ENCODE data around the gene MTHFS.

Gene MTHFS

GRCh38 chr15:79874242-79874641, 22.6 kb downstream of the MTHFS start:
- Histone ChIP-seq H3K9ac (ENCODE audit: insufficient read length, low read depth) (no peak overlapping the region), H3K9me3 (ENCODE audit: insufficient read depth, low read length) (peaks cover 64% of the 10 kb centered on the region), H3K4me3 (ENCODE audit: insufficient read length, low read depth) (no peak overlapping the region), H3K4me1 (ENCODE audit: insufficient read depth, insufficient read length) (no peaks in the 10 kb centered on the region), H3K27me3 (ENCODE audit: insufficient read depth, insufficient read length) (no peaks in the 10 kb centered on the region), H3K36me3 (ENCODE audit: insufficient read depth, insufficient read length, low read length) (peaks cover 44% of the 10 kb centered on the region)
- DNase-seq (ENCODE audit: low read depth, low spot score): no peak
- TF ChIP-seq SUZ12 (IDR thresholded peaks at IDR 0.05; ENCODE audit: extremely low read depth, insufficient read depth, insufficient read length) (no peak), ZNF274 (IDR thresholded peaks at IDR 0.05; ENCODE audit: low read depth, low read length) (no peak), YY1 (IDR thresholded peaks at IDR 0.05; ENCODE audit: insufficient read depth, insufficient read length) (no peak)

GRCh38 chr15:79872358-79873017, 24.3 kb downstream of the MTHFS start:
- no peak overlapping the region for H3K9ac ChIP-seq (ENCODE audit: insufficient read length, low read depth)
- H3K4me3 ChIP-seq (ENCODE audit: insufficient read length, low read depth): no peak overlapping the region
- peaks cover 36% of the 10 kb centered on the region for H3K36me3 ChIP-seq (ENCODE audit: insufficient read depth, insufficient read length, low read length)
- TF ChIP-seq ZNF274 (IDR thresholded peaks at IDR 0.05; ENCODE audit: low read depth, low read length) (no peak), SUZ12 (IDR thresholded peaks at IDR 0.05; ENCODE audit: extremely low read depth, insufficient read depth, insufficient read length) (no peak), YY1 (IDR thresholded peaks at IDR 0.05; ENCODE audit: insufficient read depth, insufficient read length) (no peak)
- H3K27me3 ChIP-seq (ENCODE audit: insufficient read depth, insufficient read length): no peaks in the 10 kb centered on the region
- H3K4me1 ChIP-seq (ENCODE audit: insufficient read depth, insufficient read length): no peaks in the 10 kb centered on the region
- DNase-seq (ENCODE audit: low read depth, low spot score): no peak
- H3K9me3 ChIP-seq (ENCODE audit: insufficient read depth, low read length): peaks cover 46% of the 10 kb centered on the region

GRCh38 chr15:79868554-79868953, 28.3 kb downstream of the MTHFS start:
- TF ChIP-seq ZNF274 (IDR thresholded peaks at IDR 0.05; ENCODE audit: low read depth, low read length) (no peak), YY1 (IDR thresholded peaks at IDR 0.05; ENCODE audit: insufficient read depth, insufficient read length) (no peak), SUZ12 (IDR thresholded peaks at IDR 0.05; ENCODE audit: extremely low read depth, insufficient read depth, insufficient read length) (no peak)
- Histone ChIP-seq H3K27me3 (ENCODE audit: insufficient read depth, insufficient read length) (no peaks in the 10 kb centered on the region), H3K4me1 (ENCODE audit: insufficient read depth, insufficient read length) (no peaks in the 10 kb centered on the region), H3K9me3 (ENCODE audit: insufficient read depth, low read length) (peaks cover 15% of the 10 kb centered on the region), H3K9ac (ENCODE audit: insufficient read length, low read depth) (no peak overlapping the region), H3K4me3 (ENCODE audit: insufficient read length, low read depth) (no peak overlapping the region), H3K36me3 (ENCODE audit: insufficient read depth, insufficient read length, low read length) (peaks cover 49% of the 10 kb centered on the region)
- no peak for DNase-seq (ENCODE audit: low read depth, low spot score)

- H3K4me1 ChIP-seq (ENCODE audit: insufficient read depth, insufficient read length): no peaks in the 10 kb centered on the region
- peaks cover 32% of the 10 kb centered on the region for H3K36me3 ChIP-seq (ENCODE audit: insufficient read depth, insufficient read length, low read length)
- no peaks in the 10 kb centered on the region for H3K9me3 ChIP-seq (ENCODE audit: insufficient read depth, low read length)
- no peak for TF ChIP-seq SUZ12 (IDR thresholded peaks at IDR 0.05; ENCODE audit: extremely low read depth, insufficient read depth, insufficient read length)
- TF ChIP-seq YY1 (IDR thresholded peaks at IDR 0.05; ENCODE audit: insufficient read depth, insufficient read length): no peak
- TF ChIP-seq ZNF274 (IDR thresholded peaks at IDR 0.05; ENCODE audit: low read depth, low read length): no peak
- H3K27me3 ChIP-seq (ENCODE audit: insufficient read depth, insufficient read length): no peaks in the 10 kb centered on the region
- H3K4me3 ChIP-seq (ENCODE audit: insufficient read length, low read depth): no peak overlapping the region
- no peak for DNase-seq (ENCODE audit: low read depth, low spot score)
- no peak overlapping the region for H3K9ac ChIP-seq (ENCODE audit: insufficient read length, low read depth)
Observed at GRCh38 chr15:79863886-79864285, 32.9 kb downstream of the MTHFS start.

- H3K4me1 ChIP-seq (ENCODE audit: insufficient read depth, insufficient read length): no peaks in the 10 kb centered on the region
- no peaks in the 10 kb centered on the region for H3K9me3 ChIP-seq (ENCODE audit: insufficient read depth, low read length)
- no peaks in the 10 kb centered on the region for H3K27me3 ChIP-seq (ENCODE audit: insufficient read depth, insufficient read length)
- peaks cover 29% of the 10 kb centered on the region for H3K36me3 ChIP-seq (ENCODE audit: insufficient read depth, insufficient read length, low read length)
- TF ChIP-seq ZNF274 (IDR thresholded peaks at IDR 0.05; ENCODE audit: low read depth, low read length): no peak
- no peak for TF ChIP-seq SUZ12 (IDR thresholded peaks at IDR 0.05; ENCODE audit: extremely low read depth, insufficient read depth, insufficient read length)
- no peak for TF ChIP-seq YY1 (IDR thresholded peaks at IDR 0.05; ENCODE audit: insufficient read depth, insufficient read length)
- DNase-seq (ENCODE audit: low read depth, low spot score): no peak
- no peak overlapping the region for H3K9ac ChIP-seq (ENCODE audit: insufficient read length, low read depth)
- H3K4me3 ChIP-seq (ENCODE audit: insufficient read length, low read depth): no peak overlapping the region
Observed at GRCh38 chr15:79862191-79862590, 34.6 kb downstream of the MTHFS start.

- H3K4me3 ChIP-seq (ENCODE audit: insufficient read length, low read depth): no peak overlapping the region
- no peak for DNase-seq (ENCODE audit: low read depth, low spot score)
- TF ChIP-seq YY1 (IDR thresholded peaks at IDR 0.05; ENCODE audit: insufficient read depth, insufficient read length) (no peak), SUZ12 (IDR thresholded peaks at IDR 0.05; ENCODE audit: extremely low read depth, insufficient read depth, insufficient read length) (no peak), ZNF274 (IDR thresholded peaks at IDR 0.05; ENCODE audit: low read depth, low read length) (no peak)
- H3K36me3 ChIP-seq (ENCODE audit: insufficient read depth, insufficient read length, low read length): peaks cover 20% of the 10 kb centered on the region
- H3K27me3 ChIP-seq (ENCODE audit: insufficient read depth, insufficient read length): no peaks in the 10 kb centered on the region
- no peak overlapping the region for H3K9ac ChIP-seq (ENCODE audit: insufficient read length, low read depth)
- no peaks in the 10 kb centered on the region for H3K4me1 ChIP-seq (ENCODE audit: insufficient read depth, insufficient read length)
- no peaks in the 10 kb centered on the region for H3K9me3 ChIP-seq (ENCODE audit: insufficient read depth, low read length)
Observed at GRCh38 chr15:79860661-79861060, 36.2 kb downstream of the MTHFS start.

- no peak overlapping the region for H3K4me3 ChIP-seq (ENCODE audit: insufficient read length, low read depth)
- no peak for DNase-seq (ENCODE audit: low read depth, low spot score)
Observed at GRCh38 chr15:79858469-79858868, 38.3 kb downstream of the MTHFS start.

More at GRCh38 chr15:79858469-79858868, 38.3 kb downstream of the MTHFS start:
- H3K27me3 ChIP-seq (ENCODE audit: insufficient read depth, insufficient read length): no peaks in the 10 kb centered on the region
- H3K4me1 ChIP-seq (ENCODE audit: insufficient read depth, insufficient read length): no peaks in the 10 kb centered on the region
- no peaks in the 10 kb centered on the region for H3K9me3 ChIP-seq (ENCODE audit: insufficient read depth, low read length)
- H3K9ac ChIP-seq (ENCODE audit: insufficient read length, low read depth): no peak overlapping the region
- TF ChIP-seq ZNF274 (IDR thresholded peaks at IDR 0.05; ENCODE audit: low read depth, low read length): no peak
- no peak for TF ChIP-seq SUZ12 (IDR thresholded peaks at IDR 0.05; ENCODE audit: extremely low read depth, insufficient read depth, insufficient read length)
- TF ChIP-seq YY1 (IDR thresholded peaks at IDR 0.05; ENCODE audit: insufficient read depth, insufficient read length): no peak
- peaks cover 13% of the 10 kb centered on the region for H3K36me3 ChIP-seq (ENCODE audit: insufficient read depth, insufficient read length, low read length)
